PC-9 (cell line): ENCODE results near the gene MIB1. TPM values are rescaled to one million over a fixed set of nuclear protein-coding genes. Genes with fewer than 3 reads are reported as not detected.

Source experiments
- BruUV-seq: library from RNA; stranded (reverse); fragments of 400-500 nt; replicated peaks from 2 replicates; lab custom pipeline; 2021; lab: Mats Ljungman, UMichigan
- CTCF ChIA-PET: fragments of 300-600 bp; sonication (Branson Sonifier 250); formaldehyde crosslinking; loops from one replicate; lab custom pipeline; 2022; ENCODE audit warnings: antibody characterized with exemption; lab: Charles Lee
- POLR2A ChIA-PET: fragments of 300-600 bp; sonication (Branson Sonifier 250); formaldehyde crosslinking; loops from one replicate; lab custom pipeline; 2022; ENCODE audit warnings: antibody characterized with exemption; ENCODE audit not compliant: unreplicated experiment; lab: Charles Lee
- DNase-seq, 2 experiments: peaks; one replicate each; pipeline versions ENCODE4 v3.0.0 to v3.0.0-alpha.2; 2015 to 2022; ENCODE audit warnings: mixed read lengths in 1 of 2
- H2AFZ ChIP-seq: fragments of 200-600 bp; sonication (generic); 2 replicates; pipeline ENCODE4 v1.8.1; 2017; ENCODE audit warnings: antibody characterized with exemption
- H3F3A ChIP-seq: fragments of 200-600 bp; sonication (generic); 2 replicates; pipeline ENCODE4 v1.8.1; 2017; ENCODE audit warnings: antibody characterized with exemption, mild to moderate bottlenecking, low read depth; ENCODE audit not compliant: insufficient read depth
- H3K27ac ChIP-seq: fragments of 200-600 bp; sonication (generic); 2 replicates; pipeline ENCODE4 v1.6.1; 2016; ENCODE audit warnings: mixed run types
- H3K27me3 ChIP-seq: fragments of 200-600 bp; sonication (generic); 2 replicates; pipeline ENCODE4 v1.6.1; 2016; ENCODE audit warnings: low read depth, mixed run types; ENCODE audit not compliant: insufficient read depth
- H3K36me3 ChIP-seq: fragments of 200-600 bp; sonication (generic); 2 replicates; pipeline ENCODE4 v1.6.1; 2016; ENCODE audit warnings: low read depth, mixed run types
- H3K4me1 ChIP-seq: fragments of 200-600 bp; sonication (generic); replicated peaks from 2 replicates; pipeline ENCODE4 v1.6.1; 2016; ENCODE audit warnings: mixed run types; ENCODE audit not compliant: insufficient read depth
- H3K4me2 ChIP-seq: fragments of 200-600 bp; sonication (generic); 2 replicates; pipeline ENCODE4 v1.6.1; 2017; ENCODE audit warnings: mixed run types
- H3K4me3 ChIP-seq: fragments of 200-600 bp; sonication (generic); 2 replicates; pipeline ENCODE4 v1.6.1; 2016; ENCODE audit warnings: mixed run types
- H3K79me2 ChIP-seq: fragments of 200-600 bp; sonication (generic); 2 replicates; pipeline ENCODE4 v1.6.1; 2017; ENCODE audit warnings: low read depth, mixed run types
- H3K9me2 ChIP-seq: fragments of 200-600 bp; sonication (generic); 2 replicates; pipeline ENCODE4 v1.8.1; 2017; ENCODE audit warnings: mild to moderate bottlenecking; ENCODE audit not compliant: insufficient read depth
- H3K9me3 ChIP-seq: fragments of 200-600 bp; sonication (generic); 2 replicates; pipeline ENCODE4 v1.8.1; 2016; ENCODE audit warnings: low read depth; ENCODE audit not compliant: insufficient read depth
- H4K20me1 ChIP-seq: fragments of 200-600 bp; sonication (generic); 2 replicates; pipeline ENCODE4 v1.8.1; 2017; ENCODE audit not compliant: insufficient read depth
- CTCF ChIP-seq: fragments of 200-600 bp; sonication (generic); conservative IDR thresholded peaks from 2 replicates; pipeline ENCODE4 v1.6.1; 2017; ENCODE audit warnings: mixed run types, antibody characterized with exemption, mild to moderate bottlenecking, moderate library complexity
- EZH2 ChIP-seq: fragments of 200-600 bp; sonication (generic); IDR thresholded peaks from 2 replicates; pipeline ENCODE4 v1.8.0; 2017; ENCODE audit warnings: antibody characterized with exemption, low read depth
- intact Hi-C: fragments of 100-400 bp; cut with micrococcal nuclease; formaldehyde crosslinking; loops from one replicate; pipeline ENCODE4 v1.10.0; 2022; ENCODE audit not compliant: unreplicated experiment
- total RNA-seq: library from RNA; stranded (reverse); gene quantifications from 2 replicates; pipeline ENCODE4 v1.2.3, GENCODE V29; 2021

The MIB1 gene
- total RNA-seq, 1 experiment from 2014 or later, result 40.1 TPM

- TF ChIP-seq EZH2 (no peak), CTCF (peak; percentile 78)
- Histone ChIP-seq H3K4me2 (no peak overlapping the region), H3K36me3 (no peaks in the 10 kb centered on the region), H3F3A (no peaks in the 10 kb centered on the region), H3K27ac (no peak overlapping the region), H3K79me2 (no peaks in the 10 kb centered on the region), H3K27me3 (no peaks in the 10 kb centered on the region), H2AFZ (no peak overlapping the region), H3K4me1 (no peaks in the 10 kb centered on the region), H3K9me3 (no peaks in the 10 kb centered on the region), H3K4me3 (no peak overlapping the region), H3K9me2 (no peaks in the 10 kb centered on the region), H4K20me1 (no peaks in the 10 kb centered on the region)
- no TSS peak for BruUV-seq
- intact Hi-C loops, result loop anchor here (1.0 to 10.0 kb wide), 3 partner anchors 252 to 1070 kb away; partner anchors contain the start of gene GATA6
- ChIA-PET CTCF (no interaction called here), POLR2A (no interaction called here)
- peak in 1 of 2 experiments; percentile 15 for DNase-seq
Measured at GRCh38 chr18:21914739-21915319, 174.2 kb downstream of the MIB1 start.

- Histone ChIP-seq H2AFZ (no peak overlapping the region), H3F3A (no peaks in the 10 kb centered on the region), H3K4me1 (no peaks in the 10 kb centered on the region), H3K27me3 (no peaks in the 10 kb centered on the region), H3K4me3 (no peak overlapping the region), H3K27ac (no peak overlapping the region), H3K79me2 (no peaks in the 10 kb centered on the region), H4K20me1 (no peaks in the 10 kb centered on the region), H3K4me2 (no peak overlapping the region), H3K9me2 (no peaks in the 10 kb centered on the region), H3K36me3 (no peaks in the 10 kb centered on the region), H3K9me3 (no peaks in the 10 kb centered on the region)
- no TSS peak for BruUV-seq
- TF ChIP-seq EZH2, result no peak
- TF ChIP-seq CTCF, result no peak
- no peak for DNase-seq
- POLR2A ChIA-PET, result no interaction called here
- intact Hi-C loops, result loop anchor here (10.0 kb wide), 1 partner anchor 1069 kb away; no protein-coding TSS in a partner anchor
- CTCF ChIA-PET, result no interaction called here
Measured at GRCh38 chr18:21915546-21915945, 175.0 kb downstream of the MIB1 start.

- Histone ChIP-seq H3K36me3 (no peaks in the 10 kb centered on the region), H3K79me2 (no peaks in the 10 kb centered on the region), H3K27me3 (no peaks in the 10 kb centered on the region), H3K4me3 (no peak overlapping the region), H3K4me2 (no peak overlapping the region), H3K4me1 (no peaks in the 10 kb centered on the region), H3K9me3 (no peaks in the 10 kb centered on the region), H4K20me1 (no peaks in the 10 kb centered on the region), H3K27ac (no peak overlapping the region), H3F3A (no peaks in the 10 kb centered on the region), H2AFZ (no peak overlapping the region), H3K9me2 (no peaks in the 10 kb centered on the region)
- ChIA-PET POLR2A (no interaction called here), CTCF (interaction anchor here (0.7 kb wide), 1 partner anchor 647 kb away, joined by 3 read pairs; no protein-coding TSS in a partner anchor)
- no peak for DNase-seq
- TF ChIP-seq CTCF, result no peak
- TF ChIP-seq EZH2, result no peak
- intact Hi-C loops, result loop anchor here (10.0 kb wide), 1 partner anchor 1068 kb away; no protein-coding TSS in a partner anchor
- no TSS peak for BruUV-seq
Measured at GRCh38 chr18:21916594-21916993, 176.0 kb downstream of the MIB1 start.
